Stimulated activated CD4-positive, alpha-beta T cell treated with anti-CD3 and anti-CD28 coated beads, Interleukin-2, amount 100 ng/mL, for 48 hours (primary cell): ENCODE data around the gene TMC3.
"Not testable (repeated sequence)": the region's sequence is repeated elsewhere in the genome, so short reads cannot be mapped to it uniquely, and the experiment has no call there.

Source experiments
- DNase-seq, 2 donors: peaks; one replicate each; pipeline ENCODE4 v3.0.0-alpha.2; 2020

TMC3 gene

GRCh38 chr15:81384891-81385720, 11.1 kb upstream of the TMC3 start:
- DNase-seq, result no peak

- DNase-seq, result no peak
These were observed 7.7 kb upstream of the TMC3 start for GRCh38 chr15:81381720-81382119.

GRCh38 chr15:81380668-81381067, 6.7 kb upstream of the TMC3 start:
- no peak for DNase-seq

- DNase-seq, result no peak
These were observed 6.2 kb upstream of the TMC3 start for GRCh38 chr15:81380203-81380602.

- no peak for DNase-seq
These were observed 5.3 kb upstream of the TMC3 start for GRCh38 chr15:81379269-81379668.

- no peak for DNase-seq
These were observed 4.4 kb upstream of the TMC3 start for GRCh38 chr15:81378443-81378842.

GRCh38 chr15:81377871-81378270, 3.9 kb upstream of the TMC3 start:
- DNase-seq, result no peak

GRCh38 chr15:81376231-81376630, 2.2 kb upstream of the TMC3 start:
- no peak for DNase-seq

GRCh38 chr15:81375461-81375860, 1.4 kb upstream of the TMC3 start:
- no peak for DNase-seq

- no peak for DNase-seq
These were observed 837 bp downstream of the TMC3 start for GRCh38 chr15:81373176-81373575.

- DNase-seq, result no peak
These were observed 1.4 kb downstream of the TMC3 start for GRCh38 chr15:81372575-81372974.

- DNase-seq, result no peak
These were observed 10.1 kb downstream of the TMC3 start for GRCh38 chr15:81363718-81364500.

- no peak for DNase-seq
These were observed 10.7 kb downstream of the TMC3 start for GRCh38 chr15:81363276-81363675.

GRCh38 chr15:81362790-81363189, 11.2 kb downstream of the TMC3 start:
- no peak for DNase-seq

GRCh38 chr15:81361891-81362290, 12.1 kb downstream of the TMC3 start:
- DNase-seq, result no peak

- no peak for DNase-seq
These were observed 13.5 kb downstream of the TMC3 start for GRCh38 chr15:81360491-81360890.

GRCh38 chr15:81358248-81358647, 15.8 kb downstream of the TMC3 start:
- no peak for DNase-seq

- no peak for DNase-seq
These were observed 16.8 kb downstream of the TMC3 start for GRCh38 chr15:81357180-81357686.

- DNase-seq, result no peak
These were observed 17.8 kb downstream of the TMC3 start for GRCh38 chr15:81356252-81356651.

- DNase-seq, result no peak
These were observed 22.4 kb downstream of the TMC3 start for GRCh38 chr15:81351651-81352050.

GRCh38 chr15:81349271-81349670, 24.7 kb downstream of the TMC3 start:
- DNase-seq, result no peak

- not testable (repeated sequence) for DNase-seq
These were observed 25.3 kb downstream of the TMC3 start for GRCh38 chr15:81348691-81349090.

- DNase-seq, result no peak
These were observed 26.1 kb downstream of the TMC3 start for GRCh38 chr15:81347910-81348309.

- DNase-seq, result no peak
These were observed 27.4 kb downstream of the TMC3 start for GRCh38 chr15:81346611-81347010.
